Retinal pigment epithelial cell (primary cell): Measurements from ENCODE around the gene KCNK5.

Experiments used
- DNase-seq: peaks from one replicate; pipeline ENCODE4 v3.0.0-alpha.2; 2010; ENCODE audit warnings: low read depth
- H3K4me3 ChIP-seq: 2 replicates; pipeline ENCODE4 v1.5.1; 2011; ENCODE audit warnings: mild to moderate bottlenecking, low read length, control low read depth, moderate library complexity
- TF ChIP-seq, protein P1 (sequence below): conservative IDR thresholded peaks from 2 replicates; pipeline ENCODE4 v1.5.1; 2011; ENCODE audit warnings: low read depth, low read length, control low read depth, inconsistent platforms

KCNK5 gene

DNA sequence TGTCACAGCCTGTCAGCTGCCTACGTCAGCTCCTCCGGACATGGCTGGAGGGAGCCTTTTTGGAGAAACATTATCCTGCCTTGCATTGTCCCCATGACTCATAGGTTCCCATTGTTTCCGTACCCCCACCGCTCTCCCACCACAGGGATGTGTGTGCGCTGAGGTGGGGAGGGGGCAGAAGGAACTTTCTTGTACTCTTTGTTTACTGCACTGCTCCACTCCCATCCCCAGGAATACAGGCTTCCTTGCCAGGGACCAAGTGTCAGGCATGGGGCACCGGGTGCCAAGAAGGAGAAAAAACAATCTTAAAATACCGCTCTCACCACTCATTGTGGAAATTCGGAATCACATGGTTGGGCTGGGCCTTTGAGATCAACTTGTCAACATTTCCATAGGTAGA, 51.0 kb downstream of the KCNK5 start:
- DNase-seq = no peak
- TF ChIP-seq, protein P1, sequence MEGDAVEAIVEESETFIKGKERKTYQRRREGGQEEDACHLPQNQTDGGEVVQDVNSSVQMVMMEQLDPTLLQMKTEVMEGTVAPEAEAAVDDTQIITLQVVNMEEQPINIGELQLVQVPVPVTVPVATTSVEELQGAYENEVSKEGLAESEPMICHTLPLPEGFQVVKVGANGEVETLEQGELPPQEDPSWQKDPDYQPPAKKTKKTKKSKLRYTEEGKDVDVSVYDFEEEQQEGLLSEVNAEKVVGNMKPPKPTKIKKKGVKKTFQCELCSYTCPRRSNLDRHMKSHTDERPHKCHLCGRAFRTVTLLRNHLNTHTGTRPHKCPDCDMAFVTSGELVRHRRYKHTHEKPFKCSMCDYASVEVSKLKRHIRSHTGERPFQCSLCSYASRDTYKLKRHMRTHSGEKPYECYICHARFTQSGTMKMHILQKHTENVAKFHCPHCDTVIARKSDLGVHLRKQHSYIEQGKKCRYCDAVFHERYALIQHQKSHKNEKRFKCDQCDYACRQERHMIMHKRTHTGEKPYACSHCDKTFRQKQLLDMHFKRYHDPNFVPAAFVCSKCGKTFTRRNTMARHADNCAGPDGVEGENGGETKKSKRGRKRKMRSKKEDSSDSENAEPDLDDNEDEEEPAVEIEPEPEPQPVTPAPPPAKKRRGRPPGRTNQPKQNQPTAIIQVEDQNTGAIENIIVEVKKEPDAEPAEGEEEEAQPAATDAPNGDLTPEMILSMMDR = no peak
- no peak overlapping the region for H3K4me3 ChIP-seq

DNA sequence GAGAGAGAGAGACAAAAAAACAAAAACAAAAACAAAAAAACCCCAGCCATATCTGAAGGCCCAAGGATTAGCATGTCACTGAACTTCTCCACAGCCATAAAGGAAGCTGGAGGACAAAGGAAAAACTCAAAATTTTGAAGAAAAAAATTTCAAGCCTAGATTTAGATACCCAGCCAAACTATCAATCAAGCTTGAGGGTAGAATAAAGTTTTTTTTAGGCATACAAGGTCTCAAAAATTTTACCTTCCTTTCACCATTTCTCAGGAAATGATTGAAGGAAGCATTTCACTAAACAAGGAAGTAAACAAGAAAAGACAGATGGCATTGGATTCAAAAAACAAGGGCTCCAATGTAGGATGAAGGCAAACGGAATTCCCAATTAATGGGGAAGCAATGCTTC, 52.1 kb downstream of the KCNK5 start:
- no peak overlapping the region for H3K4me3 ChIP-seq
- TF ChIP-seq, protein P1 = no peak
- no peak for DNase-seq

DNA sequence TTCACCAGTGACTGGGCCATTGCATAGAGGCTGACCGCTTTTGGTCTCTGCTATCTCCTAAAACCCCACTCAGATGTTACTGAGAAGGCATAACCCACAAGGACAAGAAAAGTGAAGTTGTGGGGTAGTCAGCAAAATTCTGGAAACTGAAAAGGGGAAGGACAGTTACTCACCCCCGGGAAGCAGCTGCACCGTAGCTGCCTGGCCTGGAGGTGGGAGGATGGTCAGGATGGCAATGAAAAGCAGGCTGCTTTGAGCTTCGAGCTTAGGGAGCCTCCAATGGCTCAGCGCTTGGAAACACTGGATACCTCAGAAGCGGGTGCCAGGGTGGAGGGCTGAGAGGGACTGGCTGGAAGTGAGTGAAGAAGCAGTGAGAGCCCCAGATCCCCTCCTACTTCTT, 56.0 kb downstream of the KCNK5 start:
- TF ChIP-seq, protein P1 = no peak
- H3K4me3 ChIP-seq = no peak overlapping the region
- DNase-seq = no peak

DNA sequence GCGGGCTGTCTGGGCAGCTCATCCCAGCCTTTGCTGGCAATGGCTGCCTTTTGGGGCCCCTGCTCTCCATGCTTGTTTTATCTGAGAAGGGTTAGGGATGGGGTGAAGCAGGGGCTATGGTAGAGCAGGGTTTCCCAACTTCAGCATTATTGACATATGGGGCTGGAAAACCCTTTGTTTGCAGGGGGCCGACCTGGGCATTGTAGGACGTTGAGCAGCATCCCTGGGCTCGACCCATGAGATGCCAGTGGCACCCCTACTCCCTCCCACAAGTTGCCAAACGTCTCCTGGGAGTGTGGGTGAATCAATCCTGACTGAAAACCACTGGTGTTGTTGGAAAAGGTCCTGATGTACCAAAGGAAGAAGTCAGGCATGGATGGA, 56.9 kb downstream of the KCNK5 start:
- no peak for DNase-seq
- no peak overlapping the region for H3K4me3 ChIP-seq
- TF ChIP-seq, protein P1 = no peak

DNA sequence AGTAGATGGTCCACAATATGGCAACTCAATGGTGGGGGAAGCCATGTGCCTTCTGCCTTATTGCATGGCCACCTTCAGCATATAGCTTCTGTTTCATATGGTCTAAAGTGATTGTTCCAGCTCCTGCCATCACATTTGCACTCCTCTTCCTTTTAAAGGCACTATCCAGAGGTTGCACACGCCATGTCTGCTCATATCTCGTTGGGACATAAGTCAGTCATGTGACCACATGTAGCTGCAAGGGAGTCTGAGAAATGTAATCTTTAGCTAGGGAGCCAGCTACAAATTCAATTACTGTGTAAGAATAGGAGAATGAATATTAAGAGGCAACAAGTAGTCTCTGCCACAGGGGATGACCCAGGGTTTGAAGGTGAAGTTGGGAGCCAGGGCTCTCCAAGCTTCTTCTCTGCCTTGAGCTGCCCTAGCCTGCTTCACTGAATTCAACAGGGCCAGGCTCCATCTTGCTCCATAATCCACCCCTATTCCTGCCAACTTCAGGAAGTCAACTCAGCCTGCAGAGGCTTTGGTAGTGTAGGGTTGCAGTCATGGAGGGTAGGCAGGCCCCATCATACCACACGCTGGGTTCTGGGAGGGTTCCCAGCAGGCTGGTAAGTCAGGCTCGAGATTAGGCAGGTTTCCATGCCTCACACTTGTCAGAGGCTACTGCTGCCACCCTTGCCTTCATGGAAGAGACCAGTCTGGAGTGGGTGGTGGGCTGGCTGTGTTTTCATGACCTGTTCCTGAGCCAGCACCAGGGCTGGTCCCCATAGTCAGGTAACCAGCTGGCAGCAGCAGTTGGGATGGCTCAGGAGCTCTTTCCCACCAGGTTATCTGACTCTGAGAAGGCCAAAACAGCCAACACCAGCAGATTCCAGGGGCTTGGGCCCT, 57.5 kb downstream of the KCNK5 start:
- TF ChIP-seq, protein P1 = no peak
- DNase-seq = no peak
- H3K4me3 ChIP-seq = no peak overlapping the region

DNA sequence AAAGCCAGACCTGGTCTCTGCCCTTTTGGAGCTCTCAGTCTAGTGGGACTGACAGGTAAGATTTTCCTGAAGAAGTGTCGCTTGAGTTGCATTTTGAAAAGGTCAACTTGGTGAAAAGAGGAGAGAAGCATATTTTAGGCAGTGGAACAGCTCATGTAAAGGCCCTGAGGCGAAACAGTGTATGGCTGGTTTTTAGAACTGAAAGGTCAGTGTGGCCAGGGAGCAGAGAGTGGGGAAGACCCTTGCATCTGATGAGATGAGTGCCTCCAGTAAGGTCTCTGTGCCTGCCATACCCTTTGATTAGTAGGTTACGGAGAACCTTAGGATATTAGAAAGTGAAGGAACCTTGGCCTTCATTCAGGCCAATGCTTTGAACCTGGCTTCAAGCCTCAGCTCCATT, 58.4 kb downstream of the KCNK5 start:
- TF ChIP-seq, protein P1 = no peak
- DNase-seq = no peak
- H3K4me3 ChIP-seq = no peak overlapping the region

DNA sequence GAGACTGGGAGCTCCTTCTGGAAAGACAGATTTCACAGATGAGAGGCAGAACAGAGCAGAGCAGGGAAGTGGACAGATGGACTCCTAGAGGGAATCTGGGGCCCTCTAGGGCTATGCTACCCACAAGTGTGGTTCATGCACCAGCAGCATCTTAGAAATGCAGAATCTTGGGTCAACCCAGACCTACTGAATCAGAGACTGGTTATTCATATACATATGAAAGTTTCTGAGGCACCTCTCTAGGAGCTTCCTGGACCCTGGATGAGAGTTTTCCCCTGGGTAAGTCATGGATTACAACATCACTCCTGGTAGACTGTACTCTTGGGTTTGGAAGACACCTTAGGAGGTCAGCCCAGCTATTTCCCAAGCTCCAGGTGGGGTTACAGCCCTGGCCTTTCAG, 58.9 kb downstream of the KCNK5 start:
- no peak for DNase-seq
- TF ChIP-seq, protein P1 = no peak
- no peak overlapping the region for H3K4me3 ChIP-seq
